NCI-H2029 treated with DMSO at 0.1 percent for 48 hours (cell line): ENCODE measurements around the gene RILPL1.
"Not testable (repeated sequence)": the region's sequence is repeated elsewhere in the genome, so short reads cannot be mapped to it uniquely, and the experiment has no call there.

Experiments
- DNase-seq: peaks from one replicate; lab custom pipeline; 2025; lab: John Stamatoyannopoulos, UW

Gene RILPL1

DNA sequence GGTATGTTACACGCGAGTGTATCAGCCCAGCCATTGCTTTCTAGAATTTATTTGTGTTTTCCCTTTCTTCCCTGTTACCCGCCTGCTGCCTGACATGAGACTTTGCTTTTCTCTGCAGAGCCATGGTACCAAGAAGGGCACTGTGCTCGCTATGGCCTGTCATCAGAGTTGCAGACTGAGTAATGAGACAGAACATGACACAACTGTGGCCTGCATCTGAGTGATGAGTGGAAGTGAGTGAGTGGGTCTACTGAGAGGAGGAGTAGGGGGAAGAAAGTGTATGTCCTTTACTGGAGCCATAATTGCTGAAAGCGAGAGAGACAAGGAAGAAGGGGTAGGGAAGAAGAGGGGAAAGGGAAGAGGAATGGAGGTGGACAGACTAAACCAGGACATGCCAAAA lies 2.9 kb downstream of the RILPL1 start:
- no peak for DNase-seq

DNA sequence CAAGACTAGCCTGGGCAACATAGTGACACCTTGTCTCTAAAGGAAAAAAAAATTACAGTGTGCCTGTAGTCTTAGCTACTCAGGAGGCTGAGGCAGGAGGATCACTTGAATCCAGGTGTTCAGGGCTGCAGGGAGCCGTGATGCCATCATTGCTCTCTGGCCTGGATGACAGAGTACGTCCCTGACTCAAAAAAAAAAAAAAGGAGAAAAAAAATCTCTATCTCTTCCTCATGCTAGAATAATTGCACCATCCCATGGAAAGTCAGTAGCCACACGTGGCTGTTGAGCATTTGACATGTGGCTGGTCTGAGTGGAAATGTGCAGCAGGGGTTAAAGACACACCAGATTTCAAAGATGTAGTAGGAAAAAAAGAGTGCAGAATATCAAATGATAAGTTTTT lies 3.8 kb downstream of the RILPL1 start:
- no peak for DNase-seq

DNA sequence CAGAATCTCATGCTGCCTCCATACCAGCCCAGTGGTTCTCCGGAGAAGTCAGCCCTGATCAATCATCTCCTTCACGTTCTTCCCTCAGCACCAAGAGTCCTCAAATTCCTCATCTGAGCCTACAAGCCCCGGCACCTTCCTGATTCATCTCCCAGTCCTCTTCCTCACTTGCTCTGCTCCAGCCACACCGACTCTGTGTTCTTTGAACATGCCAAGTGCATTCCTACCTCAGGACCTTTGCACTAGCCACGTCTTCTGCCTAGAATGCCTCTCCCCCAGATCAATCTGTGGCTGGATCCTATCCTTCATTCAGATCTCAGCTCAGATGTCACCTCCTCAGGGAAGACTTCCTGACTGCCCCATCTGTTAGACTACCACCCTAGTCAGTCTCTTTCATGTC lies 4.7 kb downstream of the RILPL1 start:
- DNase-seq: no peak

DNA sequence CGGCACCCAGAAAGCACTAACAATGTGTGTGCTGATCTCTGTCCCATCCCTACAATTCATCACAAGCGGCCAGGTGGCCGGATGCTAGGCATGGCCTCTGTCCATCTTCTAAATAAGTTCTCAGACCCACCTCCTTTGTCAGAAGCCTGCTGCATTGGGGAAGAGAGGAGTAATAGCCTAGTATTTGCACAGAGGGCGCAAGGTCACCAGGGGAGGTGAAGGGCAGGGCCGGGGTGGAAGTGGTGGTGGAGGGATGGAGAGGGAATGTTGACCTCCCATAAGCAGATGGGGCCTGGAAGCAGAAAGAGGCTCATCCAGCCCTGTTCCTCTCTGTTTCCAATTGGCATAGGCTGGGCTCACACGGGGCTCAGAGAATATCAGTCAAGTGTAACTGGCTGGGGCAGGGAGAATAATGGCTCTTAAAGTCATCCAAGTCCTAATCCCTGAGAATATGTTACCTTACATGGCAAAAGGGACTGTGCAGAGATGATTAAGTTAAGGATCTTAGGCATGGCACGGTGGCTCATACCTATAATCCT lies 6.9 kb downstream of the RILPL1 start:
- DNase-seq: no peak

DNA sequence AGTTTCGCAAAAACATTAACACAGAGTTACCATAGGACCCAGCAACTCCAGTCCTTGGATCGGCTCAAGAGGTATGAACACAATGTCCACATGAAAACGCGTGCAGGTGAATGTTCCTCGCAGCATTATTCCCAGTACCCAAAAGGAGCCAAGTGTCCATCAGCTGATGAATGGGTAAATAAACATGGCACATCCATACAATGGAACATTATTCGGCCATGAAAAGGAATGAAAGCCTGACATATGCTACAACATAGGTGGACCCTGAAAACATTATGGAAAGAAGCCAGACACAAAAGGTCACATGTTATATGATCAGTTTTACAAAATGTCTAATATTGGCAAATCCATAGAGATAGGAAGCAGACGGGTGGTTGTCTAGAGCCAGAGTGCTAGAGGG lies 9.1 kb downstream of the RILPL1 start:
- no peak for DNase-seq

DNA sequence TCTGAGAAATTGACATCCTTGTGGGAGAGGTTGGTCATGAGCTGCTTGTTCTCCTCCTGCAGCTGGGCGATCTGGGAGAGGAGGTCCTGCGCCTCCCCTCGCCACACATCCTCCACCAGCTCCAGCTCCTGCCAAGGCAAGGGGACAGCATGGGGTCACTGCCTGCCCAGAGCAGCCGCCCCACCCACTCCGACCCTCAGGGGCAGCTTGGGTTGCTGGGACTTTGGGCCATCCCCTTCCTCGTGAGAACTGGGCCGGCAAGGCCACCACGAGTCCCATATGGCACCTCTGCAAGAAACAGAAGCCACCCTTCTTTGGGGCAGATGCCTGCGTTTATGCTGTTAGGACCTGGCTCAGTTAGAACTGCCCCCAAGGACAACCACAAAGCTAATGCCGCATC lies 10.0 kb downstream of the RILPL1 start:
- DNase-seq: no peak

DNA sequence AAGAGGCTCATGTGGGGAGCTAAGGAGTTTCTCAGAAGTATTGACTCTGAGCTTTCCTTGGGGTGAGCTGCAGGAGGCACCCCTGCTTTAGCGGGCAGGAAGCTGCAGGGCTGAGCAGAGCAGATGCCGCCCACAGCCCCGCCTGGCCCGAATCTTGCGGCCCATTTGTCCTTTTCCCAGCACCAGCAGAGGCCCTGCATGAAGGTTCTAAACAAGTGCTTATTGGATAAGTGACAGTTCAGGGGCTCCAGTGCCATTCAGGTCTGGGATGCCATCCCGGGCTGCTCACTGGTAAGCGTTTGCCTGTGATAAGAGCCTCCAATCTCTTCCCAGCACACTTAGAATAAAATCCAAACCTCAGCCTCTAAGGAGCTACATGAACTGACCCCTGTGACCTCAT lies 11.4 kb downstream of the RILPL1 start:
- no peak for DNase-seq

GRCh38 chr12:123520567-123521474 lies 12.7 kb downstream of the RILPL1 start:
- no peak for DNase-seq

DNA sequence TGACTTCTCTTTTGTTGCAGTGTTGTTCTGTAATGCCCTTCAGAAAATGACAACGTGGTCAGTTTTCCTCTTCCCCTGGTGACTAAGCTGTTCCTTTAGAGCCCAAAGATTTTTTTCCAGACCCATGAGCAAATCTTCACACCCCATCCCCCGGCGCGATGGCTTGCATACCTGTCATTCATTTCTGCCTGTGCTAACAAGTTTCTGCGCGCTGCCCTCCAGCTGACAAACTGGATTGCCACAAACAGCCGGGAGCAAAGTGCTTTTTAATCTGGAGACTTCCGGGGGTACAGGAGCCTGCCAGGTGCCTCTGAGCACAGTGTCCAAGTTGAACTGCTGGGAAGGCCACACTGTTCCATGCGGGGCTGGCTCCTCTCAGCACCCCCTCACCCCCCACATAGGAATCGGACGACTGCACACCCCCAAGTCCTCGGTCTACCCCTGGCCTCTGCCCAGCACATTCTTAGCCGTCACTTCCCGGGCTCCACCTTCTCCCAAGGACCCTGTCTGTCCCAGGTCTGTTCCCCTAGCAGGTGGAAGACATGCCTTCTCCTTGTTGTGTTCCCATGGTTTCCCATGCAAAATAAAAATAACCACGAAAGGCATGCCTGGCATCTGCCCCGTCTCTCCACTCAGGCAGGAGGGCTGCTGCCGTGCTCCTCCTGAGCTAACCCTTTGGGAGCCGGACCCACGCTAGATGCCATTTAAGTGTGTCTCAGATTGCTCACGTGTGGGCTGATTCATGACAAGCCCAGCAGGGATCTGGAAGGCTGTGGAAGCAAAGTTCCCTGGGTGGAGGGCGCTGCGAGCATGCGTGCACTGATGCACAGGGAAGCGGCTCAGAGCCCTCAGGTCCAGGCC lies 14.1 kb downstream of the RILPL1 start:
- DNase-seq: no peak

DNA sequence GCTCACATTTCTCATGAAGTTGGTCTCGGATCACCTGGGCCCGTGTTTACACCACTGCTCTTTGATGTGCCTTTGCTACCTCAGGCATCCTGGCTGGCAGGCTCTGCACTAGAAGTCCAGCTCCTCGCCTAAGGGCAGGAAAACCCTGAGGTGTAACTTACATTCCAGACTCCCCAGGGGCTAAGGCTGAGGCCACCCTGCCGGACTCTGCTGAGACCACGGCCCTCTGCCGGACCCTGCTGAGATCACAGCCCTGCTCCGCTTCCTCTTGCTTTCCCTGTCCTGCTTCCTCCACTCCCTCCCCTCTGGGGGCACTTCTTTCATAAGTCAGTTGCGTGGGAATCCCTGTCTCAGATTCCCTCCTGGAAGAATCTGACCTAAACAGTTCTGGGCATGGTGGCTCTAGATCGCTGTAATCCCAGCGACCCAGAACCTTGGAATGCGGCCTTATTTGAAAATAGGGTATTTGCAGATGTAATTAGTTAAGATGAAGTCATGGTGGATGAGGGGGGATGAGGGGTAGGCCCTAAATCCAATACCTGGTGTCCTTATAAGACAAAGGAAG lies 17.2 kb downstream of the RILPL1 start:
- no peak for DNase-seq

DNA sequence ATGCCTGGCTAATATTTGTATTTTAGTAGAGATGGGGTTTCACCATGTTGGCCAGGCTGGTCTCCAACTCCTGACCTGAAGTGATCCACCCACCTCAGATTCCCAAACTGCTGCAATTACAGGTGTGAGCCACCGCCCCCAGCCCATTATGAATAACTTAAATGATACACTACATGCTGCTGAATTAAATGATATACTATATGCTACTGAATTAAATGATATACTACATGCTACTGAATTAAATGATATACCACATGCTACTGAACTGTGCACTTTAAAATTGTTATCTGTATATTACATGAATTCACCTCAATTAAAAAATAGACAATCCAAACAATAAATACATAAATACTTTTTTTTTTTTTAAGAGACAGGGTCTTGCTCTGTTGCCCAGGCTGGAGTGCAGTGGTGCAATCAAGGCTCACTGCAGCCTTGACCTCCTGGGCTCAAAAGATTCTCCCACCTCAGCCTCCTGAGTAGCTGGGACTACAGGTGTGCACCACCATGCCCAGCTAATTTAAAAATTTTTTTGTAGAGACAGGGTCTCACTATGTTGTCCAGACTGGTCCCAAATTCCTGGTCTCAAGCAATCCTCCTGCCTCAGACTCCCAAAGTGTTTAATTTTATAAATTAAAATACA lies 18.8 kb downstream of the RILPL1 start:
- DNase-seq: not testable (repeated sequence)

DNA sequence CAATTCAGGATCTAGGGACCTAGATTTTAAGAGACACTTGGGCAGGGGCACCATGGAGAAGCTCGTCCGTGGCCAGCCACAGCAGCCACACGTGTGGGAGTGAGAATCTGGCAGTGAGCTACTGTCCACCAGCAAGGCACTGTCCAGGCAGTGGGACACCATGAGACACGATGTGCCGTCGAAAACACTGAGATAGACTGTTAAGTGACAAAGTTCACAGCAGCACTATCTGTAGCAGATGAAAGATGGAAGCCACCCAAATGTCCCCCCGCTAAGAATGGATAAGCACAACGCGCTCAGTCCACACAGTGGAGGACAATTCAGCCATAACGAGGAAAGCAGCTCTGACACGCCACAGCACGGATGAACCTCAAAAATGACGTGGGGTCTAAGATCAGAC lies 19.7 kb downstream of the RILPL1 start:
- DNase-seq: no peak

GRCh38 chr12:123512838-123513665 lies 20.5 kb downstream of the RILPL1 start:
- no peak for DNase-seq

GRCh38 chr12:123506843-123507236 lies 26.7 kb downstream of the RILPL1 start:
- no peak for DNase-seq

DNA sequence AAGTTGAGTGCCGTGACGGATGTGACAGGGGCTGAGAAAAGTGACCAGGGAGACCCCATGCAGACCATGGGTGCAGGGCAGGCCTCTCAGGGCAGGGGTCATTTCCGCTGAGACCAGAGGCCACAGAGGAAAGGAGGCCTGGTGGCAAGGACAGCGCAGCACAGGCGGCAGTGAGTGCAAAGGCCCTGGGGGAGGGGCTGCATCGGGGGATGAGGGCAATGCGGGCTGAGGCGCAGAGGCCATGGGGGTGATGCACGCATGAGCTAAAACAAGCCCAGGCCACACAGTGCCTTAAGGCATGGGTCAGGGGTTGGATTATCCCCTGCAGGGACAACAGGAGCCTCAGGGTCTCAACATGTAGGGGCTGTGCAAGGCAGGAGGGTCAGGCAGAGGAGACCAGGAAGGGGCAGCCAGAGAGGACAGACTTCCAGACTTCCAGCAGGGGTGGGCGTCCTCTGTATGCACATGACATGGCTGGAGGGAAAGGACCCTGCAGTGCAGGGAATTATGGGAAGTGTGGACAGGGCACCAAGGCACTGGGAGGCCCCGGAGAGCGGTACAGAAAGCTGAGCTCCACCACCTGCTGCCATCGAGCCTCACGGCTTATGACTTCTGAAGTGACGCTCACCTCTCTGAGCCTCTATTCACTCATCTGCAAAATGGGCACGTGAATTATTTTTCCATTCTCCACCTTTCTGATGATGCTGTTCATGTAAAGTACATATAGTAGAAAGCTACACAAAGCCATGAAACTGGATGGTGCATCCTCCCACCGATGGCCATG lies 27.3 kb downstream of the RILPL1 start:
- DNase-seq: no peak

GRCh38 chr12:123502163-123502704 lies 31.3 kb downstream of the RILPL1 start:
- DNase-seq: no peak

- DNase-seq: no peak
Measured at GRCh38 chr12:123499332-123499731, 34.2 kb downstream of the RILPL1 start.

GRCh38 chr12:123498126-123498825 lies 35.2 kb downstream of the RILPL1 start:
- no peak for DNase-seq

- DNase-seq: no peak
Measured at GRCh38 chr12:123497065-123497464, 36.5 kb downstream of the RILPL1 start.
